K562 (cell line): ENCODE measurements around the gene FARP2.

Source experiments
- CEBPB ChIP-seq: fragments of 450-650 bp; IDR thresholded peaks from 2 replicates; pipeline ENCODE4 v1.6.1; 2016; ENCODE audit warnings: missing genetic modification characterization, missing compliant biosample characterization
- EHMT2 ChIP-seq: fragments of 450-650 bp; IDR thresholded peaks from 2 replicates; pipeline ENCODE4 v1.6.1; 2018; ENCODE audit warnings: antibody characterized with exemption
- JUND ChIP-seq, 2 experiments: IDR thresholded peaks; 2 replicates in 1 of 2; 3 replicates in 1 of 2; pipeline ENCODE4 v1.6.1; 2011; ENCODE audit warnings: borderline replicate concordance in 2 of 2, low read depth in 2 of 2, low read length in 2 of 2, improper control_type of control experiment in 1 of 2, missing biosample characterization in 1 of 2, missing genetic modification characterization in 1 of 2, missing genetic modification reagents in 1 of 2
- KDM1A ChIP-seq, 2 experiments: fragments of 450-650 bp; IDR thresholded peaks; 2 replicates each; pipeline ENCODE4 v1.6.1; 2016; ENCODE audit warnings: mild to moderate bottlenecking in 2 of 2
- KLF10 ChIP-seq: fragments of 250-450 bp; sonication (Bioruptor Pico); IDR thresholded peaks from 2 replicates; pipeline ENCODE4 v1.6.1; 2021; ENCODE audit warnings: matching md5 sums
- POLR2A ChIP-seq: fragments of 450-650 bp; conservative IDR thresholded peaks from 2 replicates; pipeline ENCODE4 v1.6.1; 2016
- PYGO2 ChIP-seq: fragments of 450-650 bp; IDR thresholded peaks from 2 replicates; pipeline ENCODE4 v1.6.1; 2016; ENCODE audit warnings: mild to moderate bottlenecking, missing genetic modification characterization, moderate library complexity, missing compliant biosample characterization
- RAD21 ChIP-seq, 2 experiments: fragments of 250-450 bp in 1 of 2; fragments of 450-650 bp in 1 of 2; sonication (Bioruptor Pico) in 1 of 2; formaldehyde crosslinking in 1 of 2; IDR thresholded peaks in 1 of 2; conservative IDR thresholded peaks in 1 of 2; 2 replicates each; pipeline versions ENCODE4 v1.4.0 to v1.8.0; 2020 to 2022; ENCODE audit warnings: mild to moderate bottlenecking in 2 of 2, moderate library complexity in 1 of 2
- SRF ChIP-seq, 2 experiments: fragments of 250-450, 450-650 bp in 1 of 2; sonication (Bioruptor Pico) in 1 of 2; sonication (generic) in 1 of 2; formaldehyde crosslinking; IDR thresholded peaks; 2 replicates each; pipeline versions ENCODE4 v1.5.0 to v1.5.1; 2020 to 2022; ENCODE audit warnings: mild to moderate bottlenecking in 1 of 2, missing genetic modification reagents in 1 of 2
- TAF9B ChIP-seq: fragments of 450-650 bp; IDR thresholded peaks from 2 replicates; pipeline ENCODE4 v1.6.1; 2018; ENCODE audit warnings: mild to moderate bottlenecking; ENCODE audit not compliant: partially characterized antibody
- ZNF41 ChIP-seq: fragments of 250-450 bp; sonication (Bioruptor Pico); conservative IDR thresholded peaks from 2 replicates; pipeline ENCODE4 v1.4.0; 2020; ENCODE audit warnings: mild to moderate bottlenecking
- TF ChIP-seq, protein P1 (sequence below): sonication (generic); formaldehyde crosslinking; IDR thresholded peaks from 2 replicates; pipeline ENCODE4 v1.9.0; 2022; ENCODE audit warnings: mild to moderate bottlenecking, missing genetic modification reagents
- TF ChIP-seq, protein P2 (sequence below): IDR thresholded peaks from 2 replicates; pipeline ENCODE4 v1.6.1; 2014; ENCODE audit warnings: antibody characterized with exemption

- TF ChIP-seq KLF10 (CRISPR knock-in tag) = no peak
- no peak for TF ChIP-seq POLR2A
- TF ChIP-seq, protein P1, sequence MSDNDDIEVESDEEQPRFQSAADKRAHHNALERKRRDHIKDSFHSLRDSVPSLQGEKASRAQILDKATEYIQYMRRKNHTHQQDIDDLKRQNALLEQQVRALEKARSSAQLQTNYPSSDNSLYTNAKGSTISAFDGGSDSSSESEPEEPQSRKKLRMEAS (CRISPR knock-in tag) = no peak
- no peak for TF ChIP-seq PYGO2 (tag)
- no peak for TF ChIP-seq SRF (CRISPR knock-in tag; IDR thresholded peaks at IDR 0.05)
- TF ChIP-seq TAF9B = no peak
- TF ChIP-seq KDM1A (IDR thresholded peaks at IDR 0.05) = no peak
- TF ChIP-seq JUND (IDR thresholded peaks at IDR 0.05; ENCODE audit: borderline replicate concordance, low read depth, low read length) = no peak
- no peak for TF ChIP-seq JUND (tag; IDR thresholded peaks at IDR 0.05; ENCODE audit: borderline replicate concordance, low read depth, low read length)
- no peak for TF ChIP-seq EHMT2
- no peak for TF ChIP-seq ZNF41
- no peak for TF ChIP-seq CEBPB (tag)
- TF ChIP-seq, protein P2, sequence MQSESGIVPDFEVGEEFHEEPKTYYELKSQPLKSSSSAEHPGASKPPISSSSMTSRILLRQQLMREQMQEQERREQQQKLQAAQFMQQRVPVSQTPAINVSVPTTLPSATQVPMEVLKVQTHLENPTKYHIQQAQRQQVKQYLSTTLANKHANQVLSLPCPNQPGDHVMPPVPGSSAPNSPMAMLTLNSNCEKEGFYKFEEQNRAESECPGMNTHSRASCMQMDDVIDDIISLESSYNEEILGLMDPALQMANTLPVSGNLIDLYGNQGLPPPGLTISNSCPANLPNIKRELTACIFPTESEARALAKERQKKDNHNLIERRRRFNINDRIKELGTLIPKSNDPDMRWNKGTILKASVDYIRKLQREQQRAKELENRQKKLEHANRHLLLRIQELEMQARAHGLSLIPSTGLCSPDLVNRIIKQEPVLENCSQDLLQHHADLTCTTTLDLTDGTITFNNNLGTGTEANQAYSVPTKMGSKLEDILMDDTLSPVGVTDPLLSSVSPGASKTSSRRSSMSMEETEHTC = no peak
- no peak for TF ChIP-seq RAD21 (CRISPR knock-in tag; conservative IDR thresholded peaks at IDR 0.05 in 1 of 2, IDR thresholded peaks at IDR 0.05 in 1 of 2)
Measured at GRCh38 chr2:241309684-241310117, 46.4 kb upstream of the FARP2 start.
